ENCODE data around the gene KRTAP10-10. TPM values are rescaled to one million over a fixed set of nuclear protein-coding genes. Genes with fewer than 3 reads are reported as not detected.
A peak's percentile ranks its signal among the peaks of the same experiment; 100 is the strongest.
"Not testable (repeated sequence)": the region's sequence is repeated elsewhere in the genome, so short reads cannot be mapped to it uniquely, and the experiment has no call there.

KRTAP10-10 gene
- total RNA-seq, 1 donor from 2014 or later, result not detected

- peaks cover 35% of the 10 kb centered on the region for H3K9me3 Mint-ChIP-seq
- peaks cover 1% of the 10 kb centered on the region for H3K36me3 Mint-ChIP-seq
- H3K4me3 Mint-ChIP-seq, result no peak overlapping the region
- no peaks in the 10 kb centered on the region for H3K4me1 Mint-ChIP-seq
- TF ChIP-seq, protein P1, sequence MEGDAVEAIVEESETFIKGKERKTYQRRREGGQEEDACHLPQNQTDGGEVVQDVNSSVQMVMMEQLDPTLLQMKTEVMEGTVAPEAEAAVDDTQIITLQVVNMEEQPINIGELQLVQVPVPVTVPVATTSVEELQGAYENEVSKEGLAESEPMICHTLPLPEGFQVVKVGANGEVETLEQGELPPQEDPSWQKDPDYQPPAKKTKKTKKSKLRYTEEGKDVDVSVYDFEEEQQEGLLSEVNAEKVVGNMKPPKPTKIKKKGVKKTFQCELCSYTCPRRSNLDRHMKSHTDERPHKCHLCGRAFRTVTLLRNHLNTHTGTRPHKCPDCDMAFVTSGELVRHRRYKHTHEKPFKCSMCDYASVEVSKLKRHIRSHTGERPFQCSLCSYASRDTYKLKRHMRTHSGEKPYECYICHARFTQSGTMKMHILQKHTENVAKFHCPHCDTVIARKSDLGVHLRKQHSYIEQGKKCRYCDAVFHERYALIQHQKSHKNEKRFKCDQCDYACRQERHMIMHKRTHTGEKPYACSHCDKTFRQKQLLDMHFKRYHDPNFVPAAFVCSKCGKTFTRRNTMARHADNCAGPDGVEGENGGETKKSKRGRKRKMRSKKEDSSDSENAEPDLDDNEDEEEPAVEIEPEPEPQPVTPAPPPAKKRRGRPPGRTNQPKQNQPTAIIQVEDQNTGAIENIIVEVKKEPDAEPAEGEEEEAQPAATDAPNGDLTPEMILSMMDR (IDR thresholded peaks at IDR 0.05; ENCODE audit: unreplicated experiment), result no peak
- H3K27ac Mint-ChIP-seq, result no peak overlapping the region
- H3K27me3 Mint-ChIP-seq (ENCODE audit: low read depth), result peaks cover 7% of the 10 kb centered on the region
- peak in 1 of 2 experiments; percentile 13 for DNase-seq (ENCODE audit: low spot score in 2 of 2, unreplicated experiment in 2 of 2)
Observed at GRCh38 chr21:44658913-44659595, 21.9 kb downstream of the KRTAP10-10 start.

DNA sequence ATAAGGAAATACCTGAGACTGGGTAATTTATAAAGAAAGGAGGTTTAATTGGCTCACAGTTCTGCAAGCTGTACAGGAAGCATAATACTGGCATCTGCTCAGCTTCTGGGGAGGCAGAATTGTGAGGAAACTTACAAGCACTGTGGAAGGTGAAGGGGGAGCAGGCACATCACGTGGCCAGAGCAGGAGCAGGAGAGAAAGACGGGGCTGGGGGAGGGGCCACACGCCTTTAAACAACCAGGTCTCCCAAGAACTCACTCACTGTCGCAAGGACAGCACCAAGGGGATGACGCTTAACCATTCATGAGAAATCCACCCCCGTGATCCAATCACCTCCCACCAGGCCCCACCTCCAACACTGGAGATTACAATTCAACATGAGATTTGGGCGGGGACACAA is 24.4 kb downstream of the KRTAP10-10 start:
- H3K27me3 Mint-ChIP-seq (ENCODE audit: low read depth); H3K27ac Mint-ChIP-seq; H3K4me1 Mint-ChIP-seq; H3K4me3 Mint-ChIP-seq; H3K36me3 Mint-ChIP-seq: not testable (repeated sequence)
- DNase-seq (ENCODE audit: low spot score in 2 of 2, unreplicated experiment in 2 of 2), result peak in 1 of 2 experiments; percentile 7
- peaks cover 31% of the 10 kb centered on the region for H3K9me3 Mint-ChIP-seq

GRCh38 chr21:44664691-44665090 is 27.5 kb downstream of the KRTAP10-10 start:
- Mint-ChIP-seq H3K27ac (no peak overlapping the region), H3K4me1 (peaks cover 4% of the 10 kb centered on the region), H3K27me3 (ENCODE audit: low read depth) (peaks cover 4% of the 10 kb centered on the region), H3K4me3 (no peak overlapping the region), H3K36me3 (no peaks in the 10 kb centered on the region), H3K9me3 (peaks cover 36% of the 10 kb centered on the region)
- no peak for DNase-seq (ENCODE audit: low spot score in 2 of 2, unreplicated experiment in 2 of 2)
- TF ChIP-seq, protein P1 (IDR thresholded peaks at IDR 0.05; ENCODE audit: unreplicated experiment), result no peak

- Mint-ChIP-seq H3K27me3 (ENCODE audit: low read depth) (peaks cover 4% of the 10 kb centered on the region), H3K36me3 (no peaks in the 10 kb centered on the region), H3K9me3 (peaks cover 49% of the 10 kb centered on the region), H3K4me1 (peaks cover 4% of the 10 kb centered on the region), H3K27ac (no peak within 1 kb of the TSS), H3K4me3 (no peak within 1 kb of the TSS)
- TF ChIP-seq, protein P1 (IDR thresholded peaks at IDR 0.05; ENCODE audit: unreplicated experiment), result no peak
- DNase-seq (ENCODE audit: low spot score in 2 of 2, unreplicated experiment in 2 of 2), result peak in 1 of 2 experiments; percentile 13
Observed at GRCh38 chr21:44666401-44667320, 29.5 kb downstream of the KRTAP10-10 start, which contains the start of gene KRTAP12-2. KRTAP12-2 (minus strand) TSS chr21:44666927; CDS start chr21:44666886, 41 bp downstream.

DNA sequence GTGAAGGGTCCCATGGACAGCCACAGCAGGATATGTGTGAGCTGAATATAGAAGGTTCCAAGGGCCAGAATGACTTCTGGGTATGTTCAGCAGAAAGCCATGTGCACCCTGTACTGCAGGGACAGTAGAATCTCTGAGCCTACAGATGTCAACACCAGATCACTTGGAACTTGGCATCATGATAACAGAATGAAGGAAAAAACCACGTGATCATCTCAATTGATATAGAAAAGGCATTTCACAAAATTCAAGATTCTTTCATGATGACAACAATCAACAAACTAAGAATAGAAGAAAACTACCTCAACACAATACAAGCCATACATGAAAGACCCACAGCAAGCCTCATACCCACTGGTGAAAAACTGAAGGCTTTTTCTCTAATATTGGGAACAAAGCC is 30.5 kb downstream of the KRTAP10-10 start:
- no peak for DNase-seq (ENCODE audit: low spot score in 2 of 2, unreplicated experiment in 2 of 2)
- Mint-ChIP-seq H3K27ac (no peak overlapping the region), H3K4me1 (peaks cover 4% of the 10 kb centered on the region), H3K9me3 (peaks cover 49% of the 10 kb centered on the region), H3K4me3 (no peak overlapping the region), H3K36me3 (no peaks in the 10 kb centered on the region), H3K27me3 (ENCODE audit: low read depth) (peaks cover 2% of the 10 kb centered on the region)
- TF ChIP-seq, protein P1 (IDR thresholded peaks at IDR 0.05; ENCODE audit: unreplicated experiment), result no peak
